ENCODE data around the gene NRG4. TPM values are rescaled to one million over a fixed set of nuclear protein-coding genes. Genes with fewer than 3 reads are reported as not detected.

The NRG4 gene
- total and polyA plus RNA-seq, 2 of the 8 experiments (the other 6 are each of a cell fraction or from before 2014, with no cell fraction given), result 0.24 TPM; not detected in 1

GRCh38 chr15:75948761-75949296 lies 63.4 kb downstream of the NRG4 start:
- Histone ChIP-seq H3K79me2 (ENCODE audit: control insufficient read depth in 1 of 2, insufficient read depth in 2 of 2, low read length in 2 of 2) (no peaks in the 10 kb centered on the region), H3K18ac (ENCODE audit: extremely low read depth, low read length) (no peak overlapping the region), H4K20me1 (replicated peaks in 1 of 2; ENCODE audit: control insufficient read depth in 1 of 2, insufficient read depth in 2 of 2, low read length in 2 of 2) (no peaks in the 10 kb centered on the region), H3K27ac (ENCODE audit: low read depth, low read length) (no peak overlapping the region), H2BK120ac (replicated peaks; ENCODE audit: low read depth, low read length) (no peak overlapping the region), H2BK5ac (ENCODE audit: low read depth, low read length) (no peak overlapping the region), H3K9me3 (ENCODE audit: insufficient read depth in 2 of 2, low read depth in 1 of 2, low read length in 1 of 2) (no peaks in the 10 kb centered on the region), H3K4ac (replicated peaks; ENCODE audit: insufficient read length, low read depth, low read length) (no peak overlapping the region), H3K23me2 (ENCODE audit: low read depth, low read length) (no peaks in the 10 kb centered on the region; the same call in 1 of the 2 replicates), H2BK12ac (ENCODE audit: low read depth, low read length) (no peak overlapping the region), H4K91ac (replicated peaks; ENCODE audit: insufficient read length, low read length) (no peak overlapping the region), H3K14ac (ENCODE audit: insufficient read length) (no peak overlapping the region), H3K4me2 (ENCODE audit: insufficient read depth in 1 of 2, low read depth in 2 of 2, low read length in 2 of 2) (no peak overlapping the region), H2BK20ac (ENCODE audit: low read length) (no peak overlapping the region), H3K79me1 (ENCODE audit: low read depth, low read length) (no peaks in the 10 kb centered on the region), H2AK5ac (ENCODE audit: low read depth, low read length) (no peak overlapping the region), H3K23ac (ENCODE audit: insufficient read length) (no peak overlapping the region), H3K36me3 (ENCODE audit: control insufficient read depth in 2 of 4, insufficient read depth in 4 of 4, low read length in 3 of 4) (no peaks in the 10 kb centered on the region), H3K4me3 (ENCODE audit: extremely low read depth in 1 of 4, insufficient read depth in 2 of 4, low read depth in 3 of 4, low read length in 4 of 4) (no peak overlapping the region), H3K4me1 (replicated peaks in 1 of 4; ENCODE audit: control insufficient read depth in 3 of 4, insufficient read depth in 4 of 4, low read length in 3 of 4) (no peaks in the 10 kb centered on the region), H2BK15ac (ENCODE audit: low read length) (no peak overlapping the region), H3K27me3 (replicated peaks in 1 of 4; ENCODE audit: control insufficient read depth in 3 of 4, extremely low read depth in 1 of 4, insufficient read depth in 3 of 4, low read length in 3 of 4) (no peaks in the 10 kb centered on the region), H4K5ac (ENCODE audit: insufficient read length, low read depth, low read length) (no peak overlapping the region), H3K9ac (replicated peaks in 1 of 4; ENCODE audit: extremely low read depth in 1 of 4, low read depth in 3 of 4, low read length in 3 of 4) (no peak overlapping the region), H2AFZ (ENCODE audit: low read length) (no peak overlapping the region), H3K56ac (replicated peaks; ENCODE audit: insufficient read length, low read depth, low read length) (no peak overlapping the region), H4K8ac (ENCODE audit: extremely low read depth, insufficient read depth, low read length) (no peak overlapping the region)
- DNase-seq (ENCODE audit: low read depth in 1 of 2, low spot score in 2 of 2) (no peak), FAIRE-seq (no peak)
- 88% methylated on average over 4 of the region's 8 CpGs; no CpG with 5 or more reads in 1 of the 2 experiments for WGBS, 2 experiments (ENCODE audit: extremely low coverage in 1 of 2, insufficient coverage in 1 of 2, insufficient read length in 1 of 2, insufficient replicate concordance in 2 of 2, low coverage in 1 of 2, low lambda C conversion rate in 2 of 2, missing lambda C conversion rate in 1 of 2)
- POLR2A ChIA-PET (ENCODE audit: partially characterized antibody), result interaction anchor here (0.7 kb wide), 1 partner anchor 47 kb away, joined by 3 read pairs; no protein-coding TSS in a partner anchor
- CTCF ChIA-PET (ENCODE audit: partially characterized antibody), result interaction anchor here (1.0 kb wide), 1 partner anchor 102 kb away, joined by 4 read pairs; no protein-coding TSS in a partner anchor
- TF ChIP-seq NRF1 (IDR thresholded peaks at IDR 0.05; ENCODE audit: low read depth, low read length) (no peak), NANOG (IDR thresholded peaks at IDR 0.05; ENCODE audit: insufficient read depth, low read depth, low read length, poor library complexity, severe bottlenecking) (no peak), PHF8 (conservative IDR thresholded peaks at IDR 0.05; ENCODE audit: low read depth, low read length) (no peak), CBX5 (IDR thresholded peaks at IDR 0.05; ENCODE audit: low read depth, low read length) (no peak)
